Ovary (tissue), 9 donors: Measurements from ENCODE around the gene DIP2C. TPM values are rescaled to one million over a fixed set of nuclear protein-coding genes. Genes with fewer than 3 reads are reported as not detected.

ENCODE experiments used
- DNase-seq, 5 donors: peaks; one replicate each; pipeline ENCODE4 v3.0.0-alpha.2; 2019 to 2020
- H3K27ac ChIP-seq, 2 donors: fragments of 200-600 bp; one replicate each; pipeline versions ENCODE4 v1.5.1 to v1.8.0; 2019 to 2022
- H3K27me3 ChIP-seq: fragments of 200-600 bp; one replicate; pipeline ENCODE4 v1.8.0; 2022
- H3K36me3 ChIP-seq: fragments of 200-600 bp; sonication (generic); one replicate; pipeline ENCODE4 v1.5.1; 2019
- H3K4me1 ChIP-seq: one replicate; pipeline ENCODE4 v1.8.1; 2013; ENCODE audit warnings: mild to moderate bottlenecking, moderate library complexity; ENCODE audit not compliant: insufficient read depth
- H3K4me3 ChIP-seq: fragments of 200-600 bp; sonication (generic); one replicate; pipeline ENCODE4 v1.5.1; 2017
- H3K9me3 ChIP-seq, 2 donors: fragments of 200-600 bp in 1 of 2; sonication (generic) in 1 of 2; one replicate each; pipeline versions ENCODE4 v1.5.1 to v1.8.1; 2013 to 2019; ENCODE audit warnings: mild to moderate bottlenecking in 1 of 2, moderate library complexity in 1 of 2
- EP300 ChIP-seq: sonication (generic); formaldehyde crosslinking; IDR thresholded peaks from one replicate; pipeline ENCODE4 v1.6.1; 2017; ENCODE audit warnings: antibody characterized with exemption
- POLR2A ChIP-seq: fragments of 450-650 bp; IDR thresholded peaks from one replicate; pipeline ENCODE4 v1.6.1; 2017; ENCODE audit warnings: antibody characterized with exemption, mild to moderate bottlenecking, moderate library complexity
- whole genome bisulfite sequencing, 3 donors: extraction: QIAGEN DNeasy Blood & Tissue Kit in 1 of 3; methylation state at CpG; one replicate each; pipeline versions ENCODE4 v1.1.5 to v1.1.7; 2013 to 2017; 5-methylcytosine and 5-hydroxymethylcytosine counted together
- intact Hi-C, 4 donors: fragments of 100-400 bp; cut with DNase I; formaldehyde crosslinking; loops; one replicate each; pipeline versions ENCODE4 v1.11.0 to v1.15.1; 2022 to 2023
- polyA plus RNA-seq, 2 donors: library from polyadenylated mRNA; stranded (reverse); fragments of 200-250 nt in 1 of 2; fragments of 350-450 nt in 1 of 2; fragmentation: Illumina TruSeq in 1 of 2; extraction: RNeasy Lipid Tissue Mini Kit (QIAGEN cat#74804) in 1 of 2; gene quantifications; one replicate each; pipeline ENCODE4 v1.2.3, GENCODE V29; 2013 to 2014
- total RNA-seq, 7 donors: library from RNA; depleted of rRNA in 2 of 7; stranded (reverse); fragments of >200 nt in 2 of 7; fragmentation: NEBNext Ultra II Directional in 3 of 7; extraction: Animal tissue kit (Norgen Biotek cat#: 25700) in 3 of 7; gene quantifications; one replicate each; pipeline versions ENCODE4 v1.1.0 to v1.2.4, GENCODE V29; 2016 to 2023
- TF ChIP-seq, protein P1 (sequence below), 3 donors: fragments of 450-650 bp in 2 of 3; fragments of 200-600 bp in 1 of 3; IDR thresholded peaks; one replicate each; pipeline versions ENCODE4 v1.5.1 to v1.8.0; 2016 to 2022; ENCODE audit warnings: antibody characterized with exemption in 3 of 3, mild to moderate bottlenecking in 1 of 3
- donor health status: DM: no; HTN: no; CAD: no; lungs with moderate emphysema.
- donor health status: DM: no; HTN: no; CAD: no.
- donor health status: Bipolar disorder and iron deficiency.
- donor health status: DM: yes; HTN: yes; CAD: no.
- donor health status: DM: no; HTN: no; CAD: no.
- donor health status: DM: yes; HTN: yes; CAD: no.

DIP2C gene
- total and polyA plus RNA-seq, 9 donors = 10.1 to 29.4 (median 22.2) TPM

DNA sequence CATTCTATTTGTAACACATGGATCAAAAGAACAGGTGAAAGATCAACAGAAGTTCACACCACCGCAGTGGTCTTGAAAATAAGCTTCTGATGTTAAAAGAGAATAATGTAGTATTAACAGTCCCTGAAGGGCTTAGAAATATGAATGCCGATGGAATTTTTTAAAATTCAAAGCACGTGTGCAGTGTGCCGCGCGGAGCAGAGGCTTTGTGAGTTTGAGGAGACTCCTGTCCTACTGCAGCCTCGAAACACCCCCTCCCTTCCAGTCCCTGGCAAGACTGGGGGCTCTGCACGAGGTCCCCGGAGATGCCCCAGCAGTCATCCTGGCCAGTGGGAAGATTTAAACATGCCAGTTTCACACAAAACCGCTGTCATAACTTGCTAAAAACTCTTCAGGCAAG, 196.6 kb downstream of the DIP2C start:
- WGBS, 3 donors = 74 to 95% (median 93%) methylated on average over 10 of the region's 10 CpGs
- DNase-seq = no peak
- intact Hi-C loops = no loop called here

DNA sequence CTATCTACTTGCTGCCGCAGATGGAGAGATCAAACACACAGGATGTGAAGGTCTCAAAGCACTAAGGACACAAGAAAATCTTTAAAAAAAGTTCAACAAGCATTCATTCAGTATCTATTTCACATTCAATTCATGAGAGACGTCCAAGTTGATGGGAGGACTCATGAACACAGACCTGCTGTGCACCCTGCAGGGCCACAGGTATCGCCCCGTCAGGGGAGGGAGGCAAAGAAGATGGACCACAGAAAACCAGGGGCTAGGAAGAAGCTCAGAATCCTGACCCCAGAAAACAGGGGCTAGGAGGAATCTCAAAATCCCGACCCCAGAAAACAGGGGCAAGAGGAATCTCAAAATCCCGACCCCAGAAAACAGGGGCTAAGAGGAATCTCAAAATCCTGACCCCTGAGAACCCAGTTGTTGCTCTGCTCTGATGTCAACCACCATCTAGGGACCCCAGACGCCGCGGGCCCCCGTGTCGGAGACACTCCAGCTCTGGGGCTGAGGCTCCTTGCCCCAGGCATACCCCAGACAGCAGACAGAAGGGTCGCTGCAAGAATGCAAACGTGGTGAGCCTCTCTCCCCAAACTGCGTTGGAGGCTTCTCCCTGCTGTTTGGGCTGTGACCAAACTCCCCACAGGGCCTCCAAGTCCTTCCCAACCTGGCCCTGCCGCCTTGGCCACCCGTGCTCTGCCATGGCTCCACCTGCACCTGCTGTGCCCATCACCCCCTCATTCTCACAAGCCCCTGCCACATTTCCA, 197.6 kb downstream of the DIP2C start:
- Histone ChIP-seq H3K27ac (no peak overlapping the region), H3K27me3 (no peaks in the 10 kb centered on the region), H3K9me3 (no peaks in the 10 kb centered on the region), H3K36me3 (no peaks in the 10 kb centered on the region), H3K4me1 (peaks cover 10% of the 10 kb centered on the region), H3K4me3 (no peak overlapping the region)
- no peak for DNase-seq
- TF ChIP-seq EP300 (no peak), POLR2A (no peak)
- TF ChIP-seq, protein P1, sequence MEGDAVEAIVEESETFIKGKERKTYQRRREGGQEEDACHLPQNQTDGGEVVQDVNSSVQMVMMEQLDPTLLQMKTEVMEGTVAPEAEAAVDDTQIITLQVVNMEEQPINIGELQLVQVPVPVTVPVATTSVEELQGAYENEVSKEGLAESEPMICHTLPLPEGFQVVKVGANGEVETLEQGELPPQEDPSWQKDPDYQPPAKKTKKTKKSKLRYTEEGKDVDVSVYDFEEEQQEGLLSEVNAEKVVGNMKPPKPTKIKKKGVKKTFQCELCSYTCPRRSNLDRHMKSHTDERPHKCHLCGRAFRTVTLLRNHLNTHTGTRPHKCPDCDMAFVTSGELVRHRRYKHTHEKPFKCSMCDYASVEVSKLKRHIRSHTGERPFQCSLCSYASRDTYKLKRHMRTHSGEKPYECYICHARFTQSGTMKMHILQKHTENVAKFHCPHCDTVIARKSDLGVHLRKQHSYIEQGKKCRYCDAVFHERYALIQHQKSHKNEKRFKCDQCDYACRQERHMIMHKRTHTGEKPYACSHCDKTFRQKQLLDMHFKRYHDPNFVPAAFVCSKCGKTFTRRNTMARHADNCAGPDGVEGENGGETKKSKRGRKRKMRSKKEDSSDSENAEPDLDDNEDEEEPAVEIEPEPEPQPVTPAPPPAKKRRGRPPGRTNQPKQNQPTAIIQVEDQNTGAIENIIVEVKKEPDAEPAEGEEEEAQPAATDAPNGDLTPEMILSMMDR (IDR thresholded peaks at IDR 0.05) = no peak
- WGBS, 3 donors = 74 to 86% (median 84%) methylated on average over 16 of the region's 16 CpGs
- intact Hi-C loops = no loop called here

More for the DNA sequence above, 196.6 kb downstream of the DIP2C start:
- Histone ChIP-seq H3K27me3 (no peaks in the 10 kb centered on the region), H3K27ac (no peak overlapping the region), H3K36me3 (no peaks in the 10 kb centered on the region), H3K4me1 (peaks cover 10% of the 10 kb centered on the region), H3K9me3 (no peaks in the 10 kb centered on the region), H3K4me3 (no peak overlapping the region)
- TF ChIP-seq EP300 (no peak), POLR2A (no peak)
- TF ChIP-seq, protein P1 (IDR thresholded peaks at IDR 0.05) = no peak

DNA sequence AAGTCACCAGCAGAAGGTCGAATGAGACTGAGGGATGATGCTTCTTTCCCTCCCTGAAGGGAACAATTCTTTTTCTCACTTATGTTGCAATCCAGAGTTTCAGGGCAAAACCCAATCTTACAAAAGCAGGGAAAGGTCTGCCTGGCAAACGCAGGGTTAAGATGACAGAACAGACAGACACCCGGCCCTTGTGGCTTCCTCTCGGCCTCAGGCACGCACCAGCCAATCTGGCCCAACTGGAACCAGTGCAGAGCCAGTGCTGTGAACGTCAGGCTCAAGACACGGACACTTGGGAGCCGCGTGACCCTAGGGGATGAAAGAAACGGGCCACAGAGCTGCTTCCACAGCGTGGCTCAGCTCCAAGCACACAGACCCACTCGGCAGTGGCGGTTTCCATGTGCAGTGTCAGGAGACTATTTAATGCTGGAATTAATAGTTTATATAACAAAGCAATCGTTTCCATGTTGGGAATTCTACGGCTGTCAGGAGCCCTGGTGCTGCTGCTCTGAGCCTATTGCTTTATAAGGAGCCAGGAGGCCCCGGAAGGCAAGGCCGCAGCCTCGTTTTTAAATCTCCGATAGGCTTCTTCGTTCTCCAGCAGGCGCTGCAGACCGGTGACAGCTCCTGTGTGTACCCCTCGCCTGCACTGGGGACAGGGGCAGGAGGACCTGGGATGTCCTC, 198.4 kb downstream of the DIP2C start:
- TF ChIP-seq EP300 = no peak
- no peak for TF ChIP-seq POLR2A
- TF ChIP-seq, protein P1 (IDR thresholded peaks at IDR 0.05) = no peak
- H3K4me3 ChIP-seq = no peak overlapping the region
- intact Hi-C loops = no loop called here
- H3K4me1 ChIP-seq = peaks cover 16% of the 10 kb centered on the region
- H3K9me3 ChIP-seq = no peaks in the 10 kb centered on the region
- no peaks in the 10 kb centered on the region for H3K27me3 ChIP-seq
- DNase-seq = peak in 1 of 5 donors; percentile 28
- WGBS, 3 donors = 27 to 28% (median 27%) methylated on average over 23 of the region's 23 CpGs
- H3K27ac ChIP-seq = no peak overlapping the region
- no peaks in the 10 kb centered on the region for H3K36me3 ChIP-seq

DNA sequence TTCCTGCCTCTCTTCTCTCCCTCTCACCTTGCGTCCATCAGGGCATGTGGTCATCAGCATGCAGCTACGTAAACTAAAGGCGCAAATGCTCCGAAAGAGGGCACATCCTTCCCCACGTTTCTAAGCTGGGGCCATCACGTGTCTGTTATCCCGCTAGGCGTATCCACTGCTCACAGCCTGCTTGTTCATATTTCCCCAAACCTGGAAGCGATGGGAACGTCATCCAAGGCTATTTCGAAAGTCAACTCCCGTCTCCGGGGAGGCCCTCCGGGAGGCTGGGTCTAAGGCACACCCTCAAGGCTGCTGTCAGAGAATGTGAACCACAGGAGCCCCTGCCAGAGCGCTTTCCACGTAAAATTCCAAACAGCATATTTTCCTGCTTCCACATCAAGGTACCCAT, 199.2 kb downstream of the DIP2C start:
- TF ChIP-seq EP300 (no peak), POLR2A (no peak)
- TF ChIP-seq, protein P1 (IDR thresholded peaks at IDR 0.05) = no peak
- Histone ChIP-seq H3K27ac (no peak overlapping the region), H3K36me3 (no peaks in the 10 kb centered on the region), H3K27me3 (no peaks in the 10 kb centered on the region), H3K9me3 (no peaks in the 10 kb centered on the region), H3K4me3 (no peak overlapping the region), H3K4me1 (peaks cover 18% of the 10 kb centered on the region)
- peak in 2 of 5 donors; percentile 51 to 77 for DNase-seq
- WGBS, 3 donors = 67 to 71% (median 69%) methylated on average over 16 of the region's 16 CpGs
- intact Hi-C loops = no loop called here
